ENCODE data around the gene MAPK13. TPM values are rescaled to one million over a fixed set of nuclear protein-coding genes. Genes with fewer than 3 reads are reported as not detected.
A peak's percentile ranks its signal among the peaks of the same experiment; 100 is the strongest.
"Not testable (repeated sequence)": the region's sequence is repeated elsewhere in the genome, so short reads cannot be mapped to it uniquely, and the experiment has no call there.

Gene MAPK13
- total and polyA plus RNA-seq, 4 donors, result 2.8 to 9.8 (median 4.6) TPM

- Histone ChIP-seq H3K27me3 (ENCODE audit: control insufficient read depth, insufficient read depth, low read length) (peaks cover 6% of the 10 kb centered on the region), H3K9me3 (ENCODE audit: control insufficient read depth, insufficient read depth, low read length) (no peaks in the 10 kb centered on the region), H3K4me3 (ENCODE audit: low read depth, low read length) (no peak overlapping the region), H3K4me1 (ENCODE audit: control insufficient read depth, insufficient read depth, low read length) (peaks cover 14% of the 10 kb centered on the region), H3K36me3 (ENCODE audit: control insufficient read depth, insufficient read depth, low read length) (no peaks in the 10 kb centered on the region), H3K27ac (ENCODE audit: low read depth, low read length) (no peak overlapping the region)
- DNase-seq (ENCODE audit: low read depth in 4 of 6, low spot score in 6 of 6), result no peak
- 80% methylated on average over 4 of the region's 10 CpGs for WGBS (ENCODE audit: insufficient coverage)
Observed at GRCh38 chr6:36126553-36127458, 3.5 kb upstream of the MAPK13 start.

GRCh38 chr6:36127462-36128016, 2.8 kb upstream of the MAPK13 start:
- Histone ChIP-seq H3K4me1 (ENCODE audit: control insufficient read depth, insufficient read depth, low read length) (peaks cover 22% of the 10 kb centered on the region), H3K4me3 (ENCODE audit: low read depth, low read length) (no peak overlapping the region), H3K36me3 (ENCODE audit: control insufficient read depth, insufficient read depth, low read length) (no peaks in the 10 kb centered on the region), H3K27me3 (ENCODE audit: control insufficient read depth, insufficient read depth, low read length) (peaks cover 6% of the 10 kb centered on the region), H3K9me3 (ENCODE audit: control insufficient read depth, insufficient read depth, low read length) (no peaks in the 10 kb centered on the region), H3K27ac (ENCODE audit: low read depth, low read length) (no peak overlapping the region)
- no peak for DNase-seq (ENCODE audit: low read depth in 4 of 6, low spot score in 6 of 6)
- 90% methylated on average over 8 of the region's 8 CpGs for WGBS (ENCODE audit: insufficient coverage)

GRCh38 chr6:36128073-36128472, 2.2 kb upstream of the MAPK13 start:
- Histone ChIP-seq H3K27me3 (ENCODE audit: control insufficient read depth, insufficient read depth, low read length) (peaks cover 6% of the 10 kb centered on the region), H3K4me3 (ENCODE audit: low read depth, low read length) (no peak overlapping the region), H3K4me1 (ENCODE audit: control insufficient read depth, insufficient read depth, low read length) (peaks cover 24% of the 10 kb centered on the region), H3K27ac (ENCODE audit: low read depth, low read length) (no peak overlapping the region), H3K36me3 (ENCODE audit: control insufficient read depth, insufficient read depth, low read length) (no peaks in the 10 kb centered on the region), H3K9me3 (ENCODE audit: control insufficient read depth, insufficient read depth, low read length) (no peaks in the 10 kb centered on the region)
- DNase-seq (ENCODE audit: low read depth in 4 of 6, low spot score in 6 of 6), result no peak
- 95% methylated on average over 4 of the region's 5 CpGs for WGBS (ENCODE audit: insufficient coverage)

- H3K9me3 ChIP-seq (ENCODE audit: control insufficient read depth, insufficient read depth, low read length), result no peaks in the 10 kb centered on the region
- H3K4me1 ChIP-seq (ENCODE audit: control insufficient read depth, insufficient read depth, low read length), result peaks cover 24% of the 10 kb centered on the region
- 100% methylated on average over 2 of the region's 3 CpGs for WGBS (ENCODE audit: insufficient coverage)
- no peak overlapping the region for H3K27ac ChIP-seq (ENCODE audit: low read depth, low read length)
- peaks cover 6% of the 10 kb centered on the region for H3K27me3 ChIP-seq (ENCODE audit: control insufficient read depth, insufficient read depth, low read length)
- DNase-seq (ENCODE audit: low read depth in 4 of 6, low spot score in 6 of 6), result no peak
- no peaks in the 10 kb centered on the region for H3K36me3 ChIP-seq (ENCODE audit: control insufficient read depth, insufficient read depth, low read length)
- H3K4me3 ChIP-seq (ENCODE audit: low read depth, low read length), result no peak overlapping the region
Observed at GRCh38 chr6:36128793-36129192, 1.5 kb upstream of the MAPK13 start.

GRCh38 chr6:36129334-36129733, 979 bp upstream of the MAPK13 start:
- not testable (repeated sequence) for H3K4me3 ChIP-seq (ENCODE audit: low read depth, low read length); H3K36me3 ChIP-seq (ENCODE audit: control insufficient read depth, insufficient read depth, low read length); H3K27me3 ChIP-seq (ENCODE audit: control insufficient read depth, insufficient read depth, low read length); H3K27ac ChIP-seq (ENCODE audit: low read depth, low read length); H3K9me3 ChIP-seq (ENCODE audit: control insufficient read depth, insufficient read depth, low read length); DNase-seq (ENCODE audit: low read depth in 4 of 6, low spot score in 6 of 6)
- WGBS (ENCODE audit: insufficient coverage), result no CpG with 5 or more reads among the region's 16 CpGs
- peaks cover 24% of the 10 kb centered on the region for H3K4me1 ChIP-seq (ENCODE audit: control insufficient read depth, insufficient read depth, low read length)

GRCh38 chr6:36130667-36131510, 576 bp downstream of the MAPK13 start:
- Histone ChIP-seq H3K4me3 (ENCODE audit: low read depth, low read length) (peak overlapping the region; percentile 20), H3K36me3 (ENCODE audit: control insufficient read depth, insufficient read depth, low read length) (peaks cover 6% of the 10 kb centered on the region), H3K4me1 (ENCODE audit: control insufficient read depth, insufficient read depth, low read length) (peaks cover 24% of the 10 kb centered on the region), H3K27ac (ENCODE audit: low read depth, low read length) (no peak overlapping the region), H3K9me3 (ENCODE audit: control insufficient read depth, insufficient read depth, low read length) (no peaks in the 10 kb centered on the region), H3K27me3 (ENCODE audit: control insufficient read depth, insufficient read depth, low read length) (peaks cover 6% of the 10 kb centered on the region)
- peak in 1 of 6 donors; percentile 26 for DNase-seq (ENCODE audit: low read depth in 4 of 6, low spot score in 6 of 6)
- WGBS (ENCODE audit: insufficient coverage), result 19% methylated on average over 43 of the region's 52 CpGs

GRCh38 chr6:36131511-36132245, 1.4 kb downstream of the MAPK13 start:
- Histone ChIP-seq H3K9me3 (ENCODE audit: control insufficient read depth, insufficient read depth, low read length) (no peaks in the 10 kb centered on the region), H3K4me1 (ENCODE audit: control insufficient read depth, insufficient read depth, low read length) (peaks cover 24% of the 10 kb centered on the region), H3K36me3 (ENCODE audit: control insufficient read depth, insufficient read depth, low read length) (peaks cover 12% of the 10 kb centered on the region), H3K27ac (ENCODE audit: low read depth, low read length) (no peak overlapping the region), H3K27me3 (ENCODE audit: control insufficient read depth, insufficient read depth, low read length) (peaks cover 6% of the 10 kb centered on the region), H3K4me3 (ENCODE audit: low read depth, low read length) (no peak overlapping the region)
- 22% methylated on average over 5 of the region's 8 CpGs for WGBS (ENCODE audit: insufficient coverage)
- DNase-seq (ENCODE audit: low read depth in 4 of 6, low spot score in 6 of 6), result peak in 2 of 6 donors; percentile 35 to 48

GRCh38 chr6:36132246-36132895, 2.1 kb downstream of the MAPK13 start:
- WGBS (ENCODE audit: insufficient coverage), result 89% methylated on average over 2 of the region's 5 CpGs
- no peak for DNase-seq (ENCODE audit: low read depth in 4 of 6, low spot score in 6 of 6)
- peaks cover 6% of the 10 kb centered on the region for H3K27me3 ChIP-seq (ENCODE audit: control insufficient read depth, insufficient read depth, low read length)
- H3K27ac ChIP-seq (ENCODE audit: low read depth, low read length), result no peak overlapping the region
- peaks cover 13% of the 10 kb centered on the region for H3K36me3 ChIP-seq (ENCODE audit: control insufficient read depth, insufficient read depth, low read length)
- peaks cover 24% of the 10 kb centered on the region for H3K4me1 ChIP-seq (ENCODE audit: control insufficient read depth, insufficient read depth, low read length)
- H3K4me3 ChIP-seq (ENCODE audit: low read depth, low read length), result no peak overlapping the region
- no peaks in the 10 kb centered on the region for H3K9me3 ChIP-seq (ENCODE audit: control insufficient read depth, insufficient read depth, low read length)

- peaks cover 6% of the 10 kb centered on the region for H3K27me3 ChIP-seq (ENCODE audit: control insufficient read depth, insufficient read depth, low read length)
- no peaks in the 10 kb centered on the region for H3K9me3 ChIP-seq (ENCODE audit: control insufficient read depth, insufficient read depth, low read length)
- peaks cover 14% of the 10 kb centered on the region for H3K36me3 ChIP-seq (ENCODE audit: control insufficient read depth, insufficient read depth, low read length)
- WGBS (ENCODE audit: insufficient coverage), result 83% methylated on average over 4 of the region's 4 CpGs
- no peak overlapping the region for H3K4me3 ChIP-seq (ENCODE audit: low read depth, low read length)
- peaks cover 24% of the 10 kb centered on the region for H3K4me1 ChIP-seq (ENCODE audit: control insufficient read depth, insufficient read depth, low read length)
- no peak for DNase-seq (ENCODE audit: low read depth in 4 of 6, low spot score in 6 of 6)
- no peak overlapping the region for H3K27ac ChIP-seq (ENCODE audit: low read depth, low read length)
Observed at GRCh38 chr6:36133148-36133547, 2.8 kb downstream of the MAPK13 start.

All from spinal cord (tissue), 10 donors.